ENCODE results near the gene PPP6R3.

The PPP6R3 gene

GRCh38 chr11:68523033-68523432 lies 62.5 kb downstream of the PPP6R3 start:
- DNase-seq (ENCODE audit: low spot score) = no peak
- no peak for TF ChIP-seq CTCF (IDR thresholded peaks at IDR 0.05; ENCODE audit: extremely low read depth, insufficient read depth, missing control alignments)
- in situ Hi-C loops (cut with MboI; ENCODE audit: low pct_unique_long_range_greater_than_20kb, low sequenced_read_pairs, unreplicated experiment) = no loop called here

DNA sequence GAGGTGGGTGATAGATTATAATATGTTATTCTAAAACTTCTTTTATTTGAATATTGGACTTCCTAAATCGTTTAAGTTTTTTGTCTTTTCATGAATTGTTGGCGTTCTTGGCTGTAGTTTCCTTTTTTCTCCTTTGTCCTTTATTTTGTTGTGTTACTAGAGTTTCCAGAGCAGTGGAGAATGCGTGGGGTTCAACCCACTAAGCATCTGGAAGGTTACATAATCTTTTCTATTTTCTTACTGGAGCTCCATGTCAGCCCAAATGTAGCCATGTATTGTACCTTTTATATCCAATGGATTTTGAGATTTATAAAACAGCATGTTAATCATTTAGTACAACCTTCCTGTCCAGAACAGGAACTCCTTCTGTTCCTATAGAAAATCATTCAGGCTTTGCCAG lies 63.2 kb downstream of the PPP6R3 start:
- DNase-seq (ENCODE audit: low spot score) = no peak
- TF ChIP-seq CTCF (IDR thresholded peaks at IDR 0.05; ENCODE audit: extremely low read depth, insufficient read depth, missing control alignments) = no peak
- in situ Hi-C loops (cut with MboI; ENCODE audit: low pct_unique_long_range_greater_than_20kb, low sequenced_read_pairs, unreplicated experiment) = no loop called here

DNA sequence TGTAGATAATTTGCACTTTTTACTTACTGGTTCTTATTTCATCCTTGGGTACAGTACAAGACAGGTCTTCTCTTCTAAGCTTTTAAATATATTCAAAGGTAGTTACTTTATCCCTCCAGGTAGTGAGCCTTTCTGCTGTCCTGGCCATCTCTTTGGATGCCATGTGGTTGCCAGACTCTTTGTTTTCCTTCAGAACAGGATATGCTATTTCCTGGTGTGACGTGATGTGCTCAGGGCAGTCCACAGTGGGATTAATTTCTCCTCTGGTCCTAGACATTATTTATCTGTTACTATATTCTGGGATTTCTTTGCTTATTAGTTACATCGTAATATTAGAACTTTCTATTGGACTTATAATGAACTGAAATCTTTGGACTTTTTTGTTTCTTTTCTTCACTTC lies 63.7 kb downstream of the PPP6R3 start:
- in situ Hi-C loops (cut with MboI; ENCODE audit: low pct_unique_long_range_greater_than_20kb, low sequenced_read_pairs, unreplicated experiment) = no loop called here
- TF ChIP-seq CTCF (IDR thresholded peaks at IDR 0.05; ENCODE audit: extremely low read depth, insufficient read depth, missing control alignments) = no peak
- no peak for DNase-seq (ENCODE audit: low spot score)

DNA sequence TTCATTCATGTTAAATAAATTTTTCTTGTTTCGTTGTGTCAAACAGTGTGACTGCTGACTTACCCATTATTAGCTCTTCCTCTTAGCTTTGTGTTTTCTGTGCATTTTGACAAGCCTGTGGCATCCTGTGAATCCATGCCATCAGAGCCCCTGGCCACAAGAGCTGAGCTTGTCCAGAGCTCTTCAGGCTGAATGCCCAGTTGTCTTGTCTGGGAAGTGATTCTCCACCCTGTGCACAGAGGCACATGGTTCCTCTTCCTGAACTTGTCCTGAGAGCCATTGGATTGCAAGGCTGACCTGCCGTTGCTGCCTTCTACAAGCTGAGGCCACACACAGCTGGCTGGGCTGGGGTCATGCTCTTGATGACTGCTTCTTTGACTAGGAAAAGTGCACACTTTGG lies 64.1 kb downstream of the PPP6R3 start:
- no peak for TF ChIP-seq CTCF (IDR thresholded peaks at IDR 0.05; ENCODE audit: extremely low read depth, insufficient read depth, missing control alignments)
- in situ Hi-C loops (cut with MboI; ENCODE audit: low pct_unique_long_range_greater_than_20kb, low sequenced_read_pairs, unreplicated experiment) = no loop called here
- DNase-seq (ENCODE audit: low spot score) = no peak

- in situ Hi-C loops (cut with MboI; ENCODE audit: low pct_unique_long_range_greater_than_20kb, low sequenced_read_pairs, unreplicated experiment) = no loop called here
- TF ChIP-seq CTCF (IDR thresholded peaks at IDR 0.05; ENCODE audit: extremely low read depth, insufficient read depth, missing control alignments) = no peak
- no peak for DNase-seq (ENCODE audit: low spot score)
These were observed 64.8 kb downstream of the PPP6R3 start for GRCh38 chr11:68525336-68525735.

DNA sequence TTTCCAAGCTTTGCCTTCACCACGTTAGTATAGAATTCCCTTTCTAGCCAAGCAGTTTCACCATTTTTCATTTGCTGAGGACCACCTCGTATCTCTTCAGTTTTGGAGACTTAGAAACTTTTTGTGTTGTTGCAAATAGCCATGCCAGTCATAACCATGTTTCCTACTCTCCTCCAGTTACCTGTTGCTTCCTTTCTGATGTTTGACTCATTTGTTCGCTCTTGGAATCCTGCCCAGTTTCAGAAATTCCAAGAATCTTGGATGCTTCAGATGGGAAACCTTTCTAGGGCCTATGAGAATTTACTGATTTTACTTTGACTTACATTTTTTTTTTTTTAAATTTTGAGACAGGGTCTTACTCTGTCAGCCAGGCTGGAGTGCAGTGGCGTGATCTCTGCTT lies 65.4 kb downstream of the PPP6R3 start:
- no peak for DNase-seq (ENCODE audit: low spot score)
- in situ Hi-C loops (cut with MboI; ENCODE audit: low pct_unique_long_range_greater_than_20kb, low sequenced_read_pairs, unreplicated experiment) = no loop called here
- no peak for TF ChIP-seq CTCF (IDR thresholded peaks at IDR 0.05; ENCODE audit: extremely low read depth, insufficient read depth, missing control alignments)

GRCh38 chr11:68527585-68527984 lies 67.0 kb downstream of the PPP6R3 start:
- no peak for TF ChIP-seq CTCF (IDR thresholded peaks at IDR 0.05; ENCODE audit: extremely low read depth, insufficient read depth, missing control alignments)
- in situ Hi-C loops (cut with MboI; ENCODE audit: low pct_unique_long_range_greater_than_20kb, low sequenced_read_pairs, unreplicated experiment) = no loop called here
- DNase-seq (ENCODE audit: low spot score) = no peak

Measured in GM13977 (cell line).